ENCODE measurements around the gene CHST9. TPM values are rescaled to one million over a fixed set of nuclear protein-coding genes. Genes with fewer than 3 reads are reported as not detected.

Gene CHST9
- total RNA-seq, 1 donor from 2014 or later = 0.49 TPM

DNA sequence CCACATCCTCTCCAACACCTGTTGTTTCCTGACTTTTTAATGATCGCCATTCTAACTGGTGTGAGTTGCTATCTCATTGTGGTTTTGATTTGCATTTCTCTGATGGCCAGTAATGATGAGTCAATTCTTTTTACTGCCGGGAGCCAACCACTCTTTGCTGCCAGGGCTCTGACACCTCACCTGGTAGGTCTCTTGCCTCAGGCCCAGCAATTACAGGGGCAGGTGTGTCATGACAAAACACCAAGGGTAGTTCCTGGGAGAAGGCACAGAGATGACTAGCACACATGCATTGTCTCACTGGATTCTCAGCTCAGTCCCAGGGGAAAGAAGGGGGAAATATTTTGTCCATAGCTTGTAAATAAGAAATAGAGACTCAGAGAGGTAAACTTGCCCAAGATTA lies 122.3 kb downstream of the CHST9 start:
- Mint-ChIP-seq H3K36me3 (ENCODE audit: low read depth) (no peaks in the 10 kb centered on the region), H3K27ac (ENCODE audit: unreplicated experiment) (no peak overlapping the region), H3K9me3 (peaks cover 2% of the 10 kb centered on the region), H3K27me3 (ENCODE audit: low read depth) (no peaks in the 10 kb centered on the region), H3K4me3 (no peak overlapping the region), H3K4me1 (peaks cover 2% of the 10 kb centered on the region)
- no peak for DNase-seq (ENCODE audit: low read depth, low spot score)
- TF ChIP-seq, protein P1, sequence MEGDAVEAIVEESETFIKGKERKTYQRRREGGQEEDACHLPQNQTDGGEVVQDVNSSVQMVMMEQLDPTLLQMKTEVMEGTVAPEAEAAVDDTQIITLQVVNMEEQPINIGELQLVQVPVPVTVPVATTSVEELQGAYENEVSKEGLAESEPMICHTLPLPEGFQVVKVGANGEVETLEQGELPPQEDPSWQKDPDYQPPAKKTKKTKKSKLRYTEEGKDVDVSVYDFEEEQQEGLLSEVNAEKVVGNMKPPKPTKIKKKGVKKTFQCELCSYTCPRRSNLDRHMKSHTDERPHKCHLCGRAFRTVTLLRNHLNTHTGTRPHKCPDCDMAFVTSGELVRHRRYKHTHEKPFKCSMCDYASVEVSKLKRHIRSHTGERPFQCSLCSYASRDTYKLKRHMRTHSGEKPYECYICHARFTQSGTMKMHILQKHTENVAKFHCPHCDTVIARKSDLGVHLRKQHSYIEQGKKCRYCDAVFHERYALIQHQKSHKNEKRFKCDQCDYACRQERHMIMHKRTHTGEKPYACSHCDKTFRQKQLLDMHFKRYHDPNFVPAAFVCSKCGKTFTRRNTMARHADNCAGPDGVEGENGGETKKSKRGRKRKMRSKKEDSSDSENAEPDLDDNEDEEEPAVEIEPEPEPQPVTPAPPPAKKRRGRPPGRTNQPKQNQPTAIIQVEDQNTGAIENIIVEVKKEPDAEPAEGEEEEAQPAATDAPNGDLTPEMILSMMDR (conservative IDR thresholded peaks at IDR 0.05) = no peak

DNA sequence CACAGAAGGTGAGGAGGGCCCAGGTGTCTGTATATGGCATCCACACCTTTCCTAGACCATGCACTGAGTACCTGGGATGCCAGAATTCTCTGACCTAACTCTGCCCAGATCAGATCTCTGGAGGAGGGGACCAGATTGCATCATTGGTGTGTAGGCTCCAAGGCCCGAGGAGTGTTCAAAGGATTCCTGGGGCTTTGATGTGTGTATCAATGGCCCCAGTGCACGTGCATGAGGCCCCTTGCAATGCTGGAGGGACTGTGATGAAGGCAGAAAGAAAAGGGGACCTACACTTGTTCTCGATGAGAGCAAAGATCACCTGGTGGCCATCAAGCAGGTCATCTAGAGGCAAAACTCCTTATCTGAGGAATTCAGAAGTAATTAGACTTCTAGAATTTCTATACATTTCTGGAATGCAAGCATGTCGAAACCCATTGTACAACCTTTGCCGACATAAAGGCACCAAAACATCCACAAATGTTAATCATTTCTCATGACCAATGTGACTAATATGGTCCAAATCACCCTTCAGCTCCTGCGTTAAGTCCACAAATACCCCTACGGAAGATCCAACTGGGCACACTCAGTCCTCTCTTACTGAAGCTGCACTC lies 123.5 kb downstream of the CHST9 start:
- no peak overlapping the region for H3K4me3 Mint-ChIP-seq
- DNase-seq (ENCODE audit: low read depth, low spot score) = no peak
- no peaks in the 10 kb centered on the region for H3K27me3 Mint-ChIP-seq (ENCODE audit: low read depth)
- no peak overlapping the region for H3K27ac Mint-ChIP-seq (ENCODE audit: unreplicated experiment)
- H3K4me1 Mint-ChIP-seq = peaks cover 5% of the 10 kb centered on the region
- TF ChIP-seq, protein P1 (conservative IDR thresholded peaks at IDR 0.05) = no peak
- H3K9me3 Mint-ChIP-seq = peaks cover 2% of the 10 kb centered on the region
- no peaks in the 10 kb centered on the region for H3K36me3 Mint-ChIP-seq (ENCODE audit: low read depth)

DNA sequence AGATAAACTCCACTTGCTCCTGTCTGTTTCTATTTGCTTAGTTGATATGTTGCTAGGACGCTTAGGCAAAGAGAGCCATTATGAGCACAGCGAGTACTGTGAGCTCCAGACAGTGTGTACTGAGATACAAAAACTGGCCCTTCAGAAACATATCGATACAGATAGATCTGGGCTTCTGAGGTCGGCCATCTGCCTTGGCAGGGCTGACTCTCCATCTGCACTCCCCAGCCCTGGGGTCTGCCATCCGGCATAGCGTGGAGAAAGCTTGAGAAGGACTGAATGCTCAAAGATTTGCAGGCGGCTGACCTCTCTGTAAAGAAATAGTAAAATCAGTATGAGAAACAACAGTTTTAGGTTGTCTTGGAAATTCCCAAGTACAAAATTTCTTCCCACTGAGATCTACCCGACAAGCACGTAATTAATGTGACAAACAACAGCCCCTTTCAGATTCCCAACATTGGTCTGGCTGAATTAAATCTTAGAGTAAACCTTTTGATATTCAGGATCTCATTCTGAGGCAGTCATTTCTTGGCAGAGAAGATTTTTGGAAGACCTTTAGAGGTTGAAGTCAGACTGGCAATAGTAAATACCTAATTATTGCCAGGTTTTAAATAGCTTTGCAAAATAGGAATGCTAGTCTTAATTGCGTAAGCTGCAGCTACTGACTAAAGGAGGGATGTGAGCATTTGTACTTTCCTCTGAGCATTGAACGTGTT lies 127.4 kb downstream of the CHST9 start:
- Mint-ChIP-seq H3K4me1 (peaks cover 5% of the 10 kb centered on the region), H3K4me3 (no peak overlapping the region), H3K27me3 (ENCODE audit: low read depth) (no peaks in the 10 kb centered on the region), H3K9me3 (peaks cover 5% of the 10 kb centered on the region), H3K36me3 (ENCODE audit: low read depth) (no peaks in the 10 kb centered on the region), H3K27ac (ENCODE audit: unreplicated experiment) (no peak overlapping the region)
- DNase-seq (ENCODE audit: low read depth, low spot score) = no peak
- TF ChIP-seq, protein P1 (conservative IDR thresholded peaks at IDR 0.05) = no peak

DNA sequence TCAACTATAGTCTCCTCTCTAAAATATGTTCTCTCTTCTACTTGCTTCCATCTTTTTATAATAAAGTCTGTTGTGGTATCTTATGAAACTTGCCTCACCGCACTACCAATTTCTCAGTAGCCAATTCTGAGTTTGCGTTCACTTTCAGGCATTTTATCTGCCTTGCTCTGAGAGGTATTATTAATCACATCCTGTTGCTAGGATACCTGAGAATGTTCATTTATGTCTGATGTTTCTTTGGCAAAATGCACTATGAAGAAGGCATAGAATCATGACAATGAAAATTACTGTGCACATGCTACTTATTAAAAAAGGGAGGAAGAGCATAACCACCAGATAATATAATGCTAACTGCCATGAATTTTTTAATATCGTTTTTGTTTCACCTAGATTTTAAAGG lies 130.2 kb downstream of the CHST9 start:
- H3K4me1 Mint-ChIP-seq = peaks cover 5% of the 10 kb centered on the region
- TF ChIP-seq, protein P1 (conservative IDR thresholded peaks at IDR 0.05) = no peak
- H3K36me3 Mint-ChIP-seq (ENCODE audit: low read depth) = no peaks in the 10 kb centered on the region
- H3K4me3 Mint-ChIP-seq = no peak overlapping the region
- DNase-seq (ENCODE audit: low read depth, low spot score) = no peak
- peaks cover 7% of the 10 kb centered on the region for H3K9me3 Mint-ChIP-seq
- H3K27me3 Mint-ChIP-seq (ENCODE audit: low read depth) = no peaks in the 10 kb centered on the region
- H3K27ac Mint-ChIP-seq (ENCODE audit: unreplicated experiment) = no peak overlapping the region

DNA sequence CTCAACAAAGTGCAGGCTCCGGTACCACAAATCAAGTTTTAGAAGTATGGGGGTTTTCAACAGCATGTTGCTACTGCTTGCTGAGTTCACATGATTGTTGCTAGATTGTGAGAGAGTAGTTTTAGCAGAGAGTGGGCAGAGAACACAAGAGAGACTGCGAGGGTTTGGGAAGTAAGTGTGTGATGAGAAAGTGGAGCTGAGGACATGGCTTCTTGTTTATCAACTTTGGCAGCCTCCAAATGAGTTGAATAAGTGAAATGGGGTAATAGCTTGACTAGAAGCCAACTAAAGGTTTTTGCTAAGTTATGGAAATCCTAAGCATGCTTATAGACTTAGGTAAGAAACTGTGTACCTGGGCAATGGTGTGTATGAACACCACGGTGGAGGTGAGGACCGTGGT lies 135.1 kb downstream of the CHST9 start:
- no peak for DNase-seq (ENCODE audit: low read depth, low spot score)
- TF ChIP-seq, protein P1 (conservative IDR thresholded peaks at IDR 0.05) = no peak
- H3K4me1 Mint-ChIP-seq = no peaks in the 10 kb centered on the region
- no peaks in the 10 kb centered on the region for H3K27me3 Mint-ChIP-seq (ENCODE audit: low read depth)
- H3K27ac Mint-ChIP-seq (ENCODE audit: unreplicated experiment) = no peak overlapping the region
- H3K9me3 Mint-ChIP-seq = peaks cover 15% of the 10 kb centered on the region
- no peak overlapping the region for H3K4me3 Mint-ChIP-seq
- H3K36me3 Mint-ChIP-seq (ENCODE audit: low read depth) = no peaks in the 10 kb centered on the region

Data from neural crest cell (in vitro differentiated cells).